CD14-positive monocyte (primary cell): ENCODE measurements around the gene ANO9. TPM values are rescaled to one million over a fixed set of nuclear protein-coding genes. Genes with fewer than 3 reads are reported as not detected.

Experiments
- DNase-seq, 3 donors: peaks; one replicate each; pipeline ENCODE4 v3.0.0-alpha.2; 2011 to 2022
- H2AFZ ChIP-seq: 2 replicates; pipeline ENCODE4 v1.6.0; 2012; ENCODE audit warnings: mild to moderate bottlenecking, low read depth, low read length, inconsistent platforms; ENCODE audit not compliant: insufficient read depth, poor library complexity, severe bottlenecking
- H3K27ac ChIP-seq, 2 donors: 1 replicate in 1 of 2; 2 replicates in 1 of 2; pipeline ENCODE4 v1.5.1; 2012 to 2013; ENCODE audit warnings: low read length in 2 of 2, control low read depth in 1 of 2, inconsistent platforms in 1 of 2, low read depth in 1 of 2, mild to moderate bottlenecking in 1 of 2
- H3K27me3 ChIP-seq, 2 donors: one replicate each; pipeline versions ENCODE4 v1.6.0 to v1.6.1; 2011 to 2013; ENCODE audit warnings: low read length in 2 of 2; ENCODE audit not compliant: control insufficient read depth in 2 of 2, insufficient read depth in 2 of 2
- H3K36me3 ChIP-seq, 2 donors: replicated peaks in 1 of 2; 1 replicate in 1 of 2; 2 replicates in 1 of 2; pipeline versions ENCODE4 v1.5.1 to v1.6.1; 2012 to 2013; ENCODE audit warnings: low read length in 2 of 2, control low read depth in 1 of 2, inconsistent platforms in 1 of 2, mild to moderate bottlenecking in 1 of 2; ENCODE audit not compliant: insufficient read depth in 2 of 2, control insufficient read depth in 1 of 2
- H3K4me1 ChIP-seq, 2 donors: 1 replicate in 1 of 2; 2 replicates in 1 of 2; pipeline versions ENCODE4 v1.5.1 to v1.6.1; 2012 to 2013; ENCODE audit warnings: low read length in 2 of 2, control low read depth in 1 of 2, inconsistent platforms in 1 of 2, mild to moderate bottlenecking in 1 of 2, moderate library complexity in 1 of 2; ENCODE audit not compliant: insufficient read depth in 2 of 2, control insufficient read depth in 1 of 2
- H3K4me2 ChIP-seq: replicated peaks from 2 replicates; pipeline ENCODE3; 2012; ENCODE audit warnings: low read length, moderate library complexity, mild to moderate bottlenecking; ENCODE audit not compliant: poor library complexity, severe bottlenecking; ENCODE audit errors: extremely low read depth
- H3K4me3 ChIP-seq, 3 experiments: fragments of 200-600 bp in 1 of 3; sonication (generic) in 1 of 3; replicated peaks in 1 of 3; 1 replicate in 2 of 3; 2 replicates in 1 of 3; pipeline ENCODE4 v1.5.1; 2011 to 2013; ENCODE audit warnings: low read length in 3 of 3, mild to moderate bottlenecking in 3 of 3, control low read depth in 2 of 3, low read depth in 2 of 3, inconsistent platforms in 1 of 3, moderate library complexity in 1 of 3
- H3K79me2 ChIP-seq: 2 replicates; pipeline ENCODE4 v1.6.0; 2012; ENCODE audit warnings: mild to moderate bottlenecking, control low read depth, inconsistent platforms, low read length, moderate library complexity; ENCODE audit not compliant: insufficient read depth
- H3K9ac ChIP-seq: 2 replicates; pipeline ENCODE4 v1.6.0; 2017; ENCODE audit warnings: low read length, mild to moderate bottlenecking; ENCODE audit not compliant: insufficient read depth, poor library complexity, severe bottlenecking
- H3K9me3 ChIP-seq, 2 donors: replicated peaks in 1 of 2; 1 replicate in 1 of 2; 2 replicates in 1 of 2; pipeline versions ENCODE4 v1.5.1 to v1.6.1; 2012 to 2013; ENCODE audit warnings: low read length in 2 of 2, control low read depth in 1 of 2; ENCODE audit not compliant: control insufficient read depth in 1 of 2, insufficient read depth in 1 of 2
- H4K20me1 ChIP-seq: 2 replicates; pipeline ENCODE4 v1.6.0; 2012; ENCODE audit warnings: mild to moderate bottlenecking, low read length, control low read depth, moderate library complexity; ENCODE audit not compliant: insufficient read depth
- H3K27ac Mint-ChIP-seq, 7 donors: one replicate each; pipeline ENCODE4 v1.8.0; 2020; ENCODE audit warnings: mild to moderate bottlenecking in 7 of 7, mixed read lengths in 7 of 7, moderate library complexity in 6 of 7, inconsistent platforms in 2 of 7
- H3K27me3 Mint-ChIP-seq, 3 donors: one replicate each; pipeline ENCODE4 v1.8.0; 2021 to 2022; ENCODE audit warnings: low read depth in 3 of 3, mild to moderate bottlenecking in 3 of 3, mixed read lengths in 3 of 3, moderate library complexity in 3 of 3, inconsistent platforms in 1 of 3
- H3K36me3 Mint-ChIP-seq, 2 donors: one replicate each; pipeline ENCODE4 v1.8.0; 2020; ENCODE audit warnings: mixed read lengths in 2 of 2, inconsistent platforms in 1 of 2, mild to moderate bottlenecking in 1 of 2
- H3K4me1 Mint-ChIP-seq: one replicate; pipeline ENCODE4 v1.8.0; 2020; ENCODE audit warnings: mild to moderate bottlenecking, mixed read lengths
- H3K4me3 Mint-ChIP-seq, 2 donors: one replicate each; pipeline ENCODE4 v1.8.0; 2020; ENCODE audit warnings: mild to moderate bottlenecking in 2 of 2, mixed read lengths in 2 of 2, moderate library complexity in 1 of 2
- H3K9me3 Mint-ChIP-seq, 7 donors: one replicate each; pipeline ENCODE4 v1.8.0; 2020 to 2022; ENCODE audit warnings: mixed read lengths in 7 of 7, mild to moderate bottlenecking in 6 of 7, moderate library complexity in 6 of 7, inconsistent platforms in 2 of 7
- CTCF ChIP-seq: fragments of 200-600 bp; IDR thresholded peaks from one replicate; pipeline ENCODE4 v1.8.0; 2022; ENCODE audit warnings: antibody characterized with exemption, mild to moderate bottlenecking
- WGBS: methylation state at CpG from one replicate; pipeline ENCODE4 v1.1.5; 2013; ENCODE audit warnings: missing lambda C conversion rate; ENCODE audit not compliant: insufficient coverage; 5-methylcytosine and 5-hydroxymethylcytosine counted together
- intact Hi-C, 2 donors: fragments of 100-400 bp; cut with micrococcal nuclease; formaldehyde crosslinking; loops; one replicate each; pipeline versions ENCODE4 v1.15.0 to v1.15.1; 2023
- polyA plus RNA-seq, 3 donors: library from polyadenylated mRNA; depleted of rRNA in 1 of 3; unstranded in 2 of 3; stranded (reverse) in 1 of 3; fragments of 300-500 nt in 2 of 3; fragments of >200 nt in 1 of 3; fragmentation: Illumina TruSeq in 2 of 3; gene quantifications; 1 replicate in 2 of 3; 2 replicates in 1 of 3; pipeline ENCODE4 v1.2.3, GENCODE V29; 2012 to 2021

Gene ANO9
- polyA plus RNA-seq, 3 donors, result 0.18 to 0.24 TPM; not detected in 1

- peaks cover 0 to 2% of the 10 kb centered on the region in 2 donors for H3K27me3 ChIP-seq
- peaks cover 7 to 22% (median 12%) of the 10 kb centered on the region in 7 donors for H3K9me3 Mint-ChIP-seq
- DNase-seq, result no peak
- no peak for TF ChIP-seq CTCF
- no peaks in the 10 kb centered on the region for H3K79me2 ChIP-seq
- intact Hi-C loops, result no loop called here
- H3K4me3 Mint-ChIP-seq, result peak overlapping the region in 1 of 2 donors; percentile 23
- no peaks in the 10 kb centered on the region for H3K4me1 Mint-ChIP-seq
- H3K4me1 ChIP-seq, result no peaks in the 10 kb centered on the region
- H3K27ac Mint-ChIP-seq, result no peak overlapping the region
- WGBS, result no CpG with 5 or more reads among the region's 4 CpGs
- H3K9ac ChIP-seq, result no peak overlapping the region
- peaks cover 12 to 50% (median 26%) of the 10 kb centered on the region in 3 donors for H3K27me3 Mint-ChIP-seq
- no peak overlapping the region for H3K27ac ChIP-seq
- H3K4me2 ChIP-seq, result no peak overlapping the region
- no peaks in the 10 kb centered on the region for H4K20me1 ChIP-seq
- H3K4me3 ChIP-seq, result no peak overlapping the region
- no peak overlapping the region for H2AFZ ChIP-seq
- no peaks in the 10 kb centered on the region for H3K36me3 ChIP-seq
- H3K9me3 ChIP-seq, result no peaks in the 10 kb centered on the region
- H3K36me3 Mint-ChIP-seq, result no peaks in the 10 kb centered on the region
Observed at GRCh38 chr11:424232-424631, 17.6 kb downstream of the ANO9 start.

GRCh38 chr11:422249-422656 lies 19.6 kb downstream of the ANO9 start:
- Histone ChIP-seq H3K36me3 (no peaks in the 10 kb centered on the region), H3K4me2 (no peak overlapping the region), H3K9me3 (no peaks in the 10 kb centered on the region), H3K4me3 (no peak overlapping the region), H3K79me2 (no peaks in the 10 kb centered on the region), H3K4me1 (peaks cover 7 to 14% of the 10 kb centered on the region in 2 donors), H3K27ac (no peak overlapping the region), H3K9ac (no peak overlapping the region), H4K20me1 (no peaks in the 10 kb centered on the region), H3K27me3 (peaks cover 0 to 2% of the 10 kb centered on the region in 2 donors), H2AFZ (no peak overlapping the region)
- WGBS, result 95% methylated on average over 8 of the region's 10 CpGs
- H3K4me1 Mint-ChIP-seq, result peaks cover 13% of the 10 kb centered on the region
- H3K9me3 Mint-ChIP-seq, result peaks cover 7 to 17% (median 10%) of the 10 kb centered on the region in 7 donors
- peaks cover 14 to 55% (median 23%) of the 10 kb centered on the region in 3 donors for H3K27me3 Mint-ChIP-seq
- no peak overlapping the region for H3K27ac Mint-ChIP-seq
- TF ChIP-seq CTCF, result no peak
- intact Hi-C loops, result no loop called here
- no peak overlapping the region for H3K4me3 Mint-ChIP-seq
- no peaks in the 10 kb centered on the region for H3K36me3 Mint-ChIP-seq
- DNase-seq, result no peak
